ENCODE data around the gene POU2AF1.

The POU2AF1 gene

DNA sequence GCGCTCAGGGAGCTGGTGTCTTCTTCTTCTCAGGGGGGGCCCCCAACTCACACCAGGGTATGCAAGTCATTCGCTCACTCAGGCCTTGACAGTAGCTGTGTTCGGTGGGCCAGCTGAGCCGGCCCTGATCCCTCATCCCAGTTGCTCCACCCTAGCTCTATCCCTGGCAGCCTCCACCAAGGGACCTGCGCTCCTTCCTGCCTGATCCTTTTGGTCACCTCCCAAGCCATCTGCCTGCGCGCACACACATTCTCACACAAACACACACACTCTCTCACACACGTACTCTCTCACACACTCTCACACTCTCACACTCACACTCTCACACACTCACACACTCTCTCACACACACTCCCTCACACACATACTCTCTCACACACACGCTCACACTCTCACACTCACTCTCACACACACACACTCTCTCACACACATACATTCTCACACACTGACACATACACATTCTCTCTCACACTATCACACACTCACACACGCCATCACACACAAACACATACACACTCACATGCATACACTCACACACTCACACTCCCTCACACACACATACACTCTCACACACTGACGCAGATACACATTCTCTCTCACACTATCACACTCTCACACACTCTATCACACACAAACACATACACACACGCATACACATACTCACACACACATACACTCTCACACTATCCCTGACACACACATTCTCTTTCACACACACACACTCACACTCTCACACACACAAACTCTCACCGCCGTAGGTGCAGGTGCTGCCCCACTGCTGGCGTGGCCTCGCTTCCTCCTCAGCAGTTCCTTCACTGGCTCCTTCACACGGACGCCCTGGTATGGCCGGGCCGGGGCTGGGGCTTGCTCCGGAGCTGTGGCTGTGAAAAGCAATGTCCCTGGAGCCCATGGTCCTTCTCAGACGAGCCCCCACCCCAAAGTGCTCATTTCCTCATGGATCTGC lies 20.8 kb downstream of the POU2AF1 start:
- TF ChIP-seq, protein P1, sequence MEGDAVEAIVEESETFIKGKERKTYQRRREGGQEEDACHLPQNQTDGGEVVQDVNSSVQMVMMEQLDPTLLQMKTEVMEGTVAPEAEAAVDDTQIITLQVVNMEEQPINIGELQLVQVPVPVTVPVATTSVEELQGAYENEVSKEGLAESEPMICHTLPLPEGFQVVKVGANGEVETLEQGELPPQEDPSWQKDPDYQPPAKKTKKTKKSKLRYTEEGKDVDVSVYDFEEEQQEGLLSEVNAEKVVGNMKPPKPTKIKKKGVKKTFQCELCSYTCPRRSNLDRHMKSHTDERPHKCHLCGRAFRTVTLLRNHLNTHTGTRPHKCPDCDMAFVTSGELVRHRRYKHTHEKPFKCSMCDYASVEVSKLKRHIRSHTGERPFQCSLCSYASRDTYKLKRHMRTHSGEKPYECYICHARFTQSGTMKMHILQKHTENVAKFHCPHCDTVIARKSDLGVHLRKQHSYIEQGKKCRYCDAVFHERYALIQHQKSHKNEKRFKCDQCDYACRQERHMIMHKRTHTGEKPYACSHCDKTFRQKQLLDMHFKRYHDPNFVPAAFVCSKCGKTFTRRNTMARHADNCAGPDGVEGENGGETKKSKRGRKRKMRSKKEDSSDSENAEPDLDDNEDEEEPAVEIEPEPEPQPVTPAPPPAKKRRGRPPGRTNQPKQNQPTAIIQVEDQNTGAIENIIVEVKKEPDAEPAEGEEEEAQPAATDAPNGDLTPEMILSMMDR (IDR thresholded peaks at IDR 0.05; ENCODE audit: control insufficient read depth, insufficient read depth, low read depth, low read length, missing control alignments): no peak
- no peak overlapping the region for H3K4me3 ChIP-seq (ENCODE audit: control insufficient read depth, low read depth, low read length)

DNA sequence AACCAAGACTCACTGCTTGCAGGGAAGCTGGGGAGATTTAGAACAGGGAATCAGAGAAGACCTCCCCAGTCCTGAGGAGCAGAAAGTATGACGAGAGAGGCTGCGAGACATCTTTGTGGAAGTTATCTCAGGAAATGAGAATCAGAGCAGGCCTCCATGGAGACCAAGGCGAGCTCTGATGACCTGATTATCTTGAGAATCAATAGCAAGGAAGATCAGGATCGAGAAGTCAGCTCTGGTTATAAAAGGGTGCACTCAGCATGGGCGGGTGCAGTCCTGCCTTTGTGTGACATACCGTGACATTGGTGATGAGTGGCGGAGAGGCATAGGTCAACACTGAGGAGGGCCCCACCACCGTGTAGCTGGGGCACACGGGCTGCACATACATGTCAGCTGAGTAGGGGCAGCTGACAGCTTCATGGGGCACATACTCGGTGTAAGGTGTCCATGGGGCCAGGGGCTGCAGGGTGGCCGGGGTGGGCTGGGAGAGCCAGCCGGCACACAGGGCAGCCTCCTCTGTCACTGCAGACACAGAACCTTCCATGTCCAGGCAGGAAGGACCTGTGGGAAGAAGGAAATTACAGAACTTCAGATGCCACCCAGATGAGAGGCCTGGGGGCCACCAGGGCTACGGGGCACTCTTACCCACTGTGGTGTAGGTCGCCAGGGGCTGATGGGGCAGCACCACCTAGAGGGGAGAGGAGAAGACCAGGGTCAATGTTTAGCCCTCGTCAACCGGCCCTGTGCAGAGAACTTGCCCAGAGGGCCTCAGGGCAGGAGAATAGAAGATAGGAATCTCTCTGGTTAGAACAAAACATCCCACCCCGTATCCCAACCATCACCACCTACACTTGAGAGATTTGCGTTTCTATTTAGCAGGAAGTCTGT lies 21.7 kb downstream of the POU2AF1 start:
- TF ChIP-seq, protein P1 (IDR thresholded peaks at IDR 0.05; ENCODE audit: control insufficient read depth, insufficient read depth, low read depth, low read length, missing control alignments): no peak
- DNase-seq (ENCODE audit: low read depth): no peak
- H3K4me3 ChIP-seq (ENCODE audit: control insufficient read depth, low read depth, low read length): no peak overlapping the region

More for the DNA sequence above, 20.8 kb downstream of the POU2AF1 start:
- DNase-seq (ENCODE audit: low read depth): no peak

DNA sequence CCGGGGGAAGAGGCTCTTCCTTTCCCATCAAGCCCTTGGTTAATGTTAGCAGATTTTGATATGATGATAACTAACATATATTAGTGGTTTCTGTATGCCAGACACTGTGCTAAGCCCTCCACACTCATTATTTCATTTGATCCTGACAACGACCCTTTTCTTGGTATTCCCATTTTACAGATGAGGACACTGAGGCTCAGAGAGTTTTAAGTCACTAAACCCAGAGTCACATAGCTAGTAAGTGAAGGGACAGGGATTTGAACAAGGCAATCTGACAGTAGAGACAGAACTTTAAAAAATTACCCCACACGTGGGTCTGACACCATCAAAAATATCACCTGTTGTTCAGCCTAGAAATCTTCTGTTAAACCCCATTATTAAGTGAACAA lies 22.4 kb downstream of the POU2AF1 start:
- TF ChIP-seq, protein P1 (IDR thresholded peaks at IDR 0.05; ENCODE audit: control insufficient read depth, insufficient read depth, low read depth, low read length, missing control alignments): no peak
- DNase-seq (ENCODE audit: low read depth): no peak
- H3K4me3 ChIP-seq (ENCODE audit: control insufficient read depth, low read depth, low read length): no peak overlapping the region

DNA sequence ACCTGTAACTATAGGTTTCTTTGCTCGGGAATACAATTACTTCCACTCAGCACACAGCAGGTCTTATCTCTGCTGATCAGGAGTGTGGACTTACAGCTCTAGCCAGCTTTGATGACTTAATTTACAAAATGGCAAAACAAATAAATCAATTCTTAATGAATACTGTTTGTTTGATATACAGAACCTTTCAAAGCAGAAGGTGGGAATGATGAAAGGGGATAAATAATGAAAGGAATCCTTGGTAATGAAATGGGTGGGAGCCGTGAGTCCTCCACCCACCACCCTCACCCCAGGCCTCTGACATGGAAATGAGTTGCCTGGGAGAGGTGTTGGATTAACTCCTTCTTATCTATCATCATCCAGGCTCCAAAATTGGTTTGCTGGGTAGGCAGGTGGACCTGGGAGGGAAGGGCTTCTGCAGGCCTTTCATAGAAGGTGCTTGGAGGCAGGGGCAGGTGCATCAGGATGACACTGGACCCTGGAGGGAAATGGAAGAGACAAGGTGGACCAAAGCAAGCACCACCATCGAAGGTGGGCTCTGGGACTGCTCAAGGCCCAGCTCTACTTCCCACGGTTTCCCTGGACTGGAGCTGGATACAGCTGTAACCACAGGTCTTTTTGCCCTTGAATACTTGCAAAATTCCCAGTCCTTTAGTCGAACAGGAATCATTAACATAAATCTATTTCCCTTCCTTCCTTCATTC lies 23.0 kb downstream of the POU2AF1 start:
- no peak overlapping the region for H3K4me3 ChIP-seq (ENCODE audit: control insufficient read depth, low read depth, low read length)
- TF ChIP-seq, protein P1 (IDR thresholded peaks at IDR 0.05; ENCODE audit: control insufficient read depth, insufficient read depth, low read depth, low read length, missing control alignments): no peak
- no peak for DNase-seq (ENCODE audit: low read depth)

DNA sequence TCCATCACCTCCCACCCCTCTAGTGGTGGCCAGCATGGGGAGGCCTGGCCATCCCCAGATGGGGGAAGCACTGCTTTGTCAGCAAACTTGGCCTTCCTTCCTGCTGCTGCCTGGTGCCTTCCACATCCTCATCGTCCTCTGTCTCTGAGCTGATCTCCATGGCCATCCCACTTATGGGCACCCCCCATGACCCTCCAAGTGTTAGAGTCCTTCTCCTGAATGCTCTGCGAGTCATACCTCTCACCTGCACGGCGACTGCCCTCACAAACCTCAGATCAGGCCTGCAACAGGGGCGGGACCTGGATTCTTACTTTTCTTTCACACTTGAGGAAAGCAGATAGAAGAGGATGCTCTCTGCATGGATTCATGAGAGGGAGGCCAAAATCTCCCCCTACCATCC lies 24.0 kb downstream of the POU2AF1 start:
- TF ChIP-seq, protein P1 (IDR thresholded peaks at IDR 0.05; ENCODE audit: control insufficient read depth, insufficient read depth, low read depth, low read length, missing control alignments): no peak
- no peak overlapping the region for H3K4me3 ChIP-seq (ENCODE audit: control insufficient read depth, low read depth, low read length)
- no peak for DNase-seq (ENCODE audit: low read depth)

DNA sequence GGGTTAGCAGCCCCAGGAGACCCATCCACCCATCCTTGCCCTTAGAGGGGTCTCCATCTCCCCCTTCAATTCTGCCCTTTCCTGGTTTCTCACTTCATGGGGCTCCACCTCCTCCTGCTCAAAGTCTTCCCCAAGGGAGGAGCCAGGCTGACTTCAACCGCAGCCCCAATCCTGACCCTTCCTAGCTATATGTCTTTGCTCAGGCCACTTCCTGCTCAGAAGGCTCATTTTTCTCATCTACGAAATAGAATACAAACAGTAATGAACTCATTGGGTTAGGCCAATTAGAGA lies 24.5 kb downstream of the POU2AF1 start:
- no peak for DNase-seq (ENCODE audit: low read depth)
- TF ChIP-seq, protein P1 (IDR thresholded peaks at IDR 0.05; ENCODE audit: control insufficient read depth, insufficient read depth, low read depth, low read length, missing control alignments): no peak
- H3K4me3 ChIP-seq (ENCODE audit: control insufficient read depth, low read depth, low read length): no peak overlapping the region

Measured in AG09309 (cell line).